Smooth muscle cell of the brain vasculature (primary cell): ENCODE results near the gene PCDHB9.

Experiments
- DNase-seq: peaks from one replicate; pipeline ENCODE4 v3.0.0-alpha.2; 2012; ENCODE audit warnings: low read depth, low spot score

PCDHB9 gene

GRCh38 chr5:141236516-141237313 is 49.8 kb downstream of the PCDHB9 start:
- DNase-seq: no peak
